ENCODE measurements around the gene MPEG1. TPM values are rescaled to one million over a fixed set of nuclear protein-coding genes. Genes with fewer than 3 reads are reported as not detected.

The MPEG1 gene, protein sequence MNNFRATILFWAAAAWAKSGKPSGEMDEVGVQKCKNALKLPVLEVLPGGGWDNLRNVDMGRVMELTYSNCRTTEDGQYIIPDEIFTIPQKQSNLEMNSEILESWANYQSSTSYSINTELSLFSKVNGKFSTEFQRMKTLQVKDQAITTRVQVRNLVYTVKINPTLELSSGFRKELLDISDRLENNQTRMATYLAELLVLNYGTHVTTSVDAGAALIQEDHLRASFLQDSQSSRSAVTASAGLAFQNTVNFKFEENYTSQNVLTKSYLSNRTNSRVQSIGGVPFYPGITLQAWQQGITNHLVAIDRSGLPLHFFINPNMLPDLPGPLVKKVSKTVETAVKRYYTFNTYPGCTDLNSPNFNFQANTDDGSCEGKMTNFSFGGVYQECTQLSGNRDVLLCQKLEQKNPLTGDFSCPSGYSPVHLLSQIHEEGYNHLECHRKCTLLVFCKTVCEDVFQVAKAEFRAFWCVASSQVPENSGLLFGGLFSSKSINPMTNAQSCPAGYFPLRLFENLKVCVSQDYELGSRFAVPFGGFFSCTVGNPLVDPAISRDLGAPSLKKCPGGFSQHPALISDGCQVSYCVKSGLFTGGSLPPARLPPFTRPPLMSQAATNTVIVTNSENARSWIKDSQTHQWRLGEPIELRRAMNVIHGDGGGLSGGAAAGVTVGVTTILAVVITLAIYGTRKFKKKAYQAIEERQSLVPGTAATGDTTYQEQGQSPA
- 0.05 TPM in 1 of 2 replicates, not detected in the other for total RNA-seq

GRCh38 chr11:59212744-59213631 is at the start of gene MPEG1:
Gene MPEG1, minus strand, starts transcription at chr11:59212927. Its CDS starts 62 bp downstream, at chr11:59212865.
- intact Hi-C loops (cut with micrococcal nuclease), result no loop called here

DNA sequence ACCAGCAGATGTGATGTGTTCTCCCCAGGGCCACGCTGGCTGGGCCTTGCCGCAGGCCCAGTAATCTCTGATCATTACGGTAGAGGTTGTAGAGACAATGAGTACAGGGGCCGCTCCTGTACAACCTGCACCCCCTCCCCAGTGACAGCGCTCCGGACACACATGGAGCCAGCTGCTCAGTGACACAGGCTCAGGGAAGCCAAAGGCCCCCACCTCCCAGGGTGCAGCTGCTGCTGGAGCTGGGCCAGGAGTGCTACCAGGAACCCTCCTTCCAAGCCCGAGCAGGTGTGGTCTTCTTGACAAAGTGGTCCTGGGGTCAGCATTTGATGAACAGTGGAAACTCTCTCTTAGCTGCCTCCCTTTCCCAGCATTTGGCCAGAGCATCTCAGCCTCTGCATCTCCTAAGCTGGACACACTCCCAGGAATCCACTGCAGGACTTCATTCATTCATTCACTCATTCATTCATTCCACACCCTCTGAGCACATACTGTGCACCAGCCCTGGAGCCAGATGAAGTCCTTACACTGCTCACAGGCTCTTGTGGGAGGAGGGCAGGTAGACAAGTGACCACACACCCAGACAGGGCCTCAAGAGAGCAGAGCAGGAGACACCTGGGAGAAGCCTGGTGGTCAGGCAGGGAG is 49.6 kb upstream of the MPEG1 start:
- intact Hi-C loops (cut with micrococcal nuclease), result no loop called here

GRCh38 chr11:59261150-59261549 is 48.4 kb upstream of the MPEG1 start:
- intact Hi-C loops (cut with micrococcal nuclease), result no loop called here

DNA sequence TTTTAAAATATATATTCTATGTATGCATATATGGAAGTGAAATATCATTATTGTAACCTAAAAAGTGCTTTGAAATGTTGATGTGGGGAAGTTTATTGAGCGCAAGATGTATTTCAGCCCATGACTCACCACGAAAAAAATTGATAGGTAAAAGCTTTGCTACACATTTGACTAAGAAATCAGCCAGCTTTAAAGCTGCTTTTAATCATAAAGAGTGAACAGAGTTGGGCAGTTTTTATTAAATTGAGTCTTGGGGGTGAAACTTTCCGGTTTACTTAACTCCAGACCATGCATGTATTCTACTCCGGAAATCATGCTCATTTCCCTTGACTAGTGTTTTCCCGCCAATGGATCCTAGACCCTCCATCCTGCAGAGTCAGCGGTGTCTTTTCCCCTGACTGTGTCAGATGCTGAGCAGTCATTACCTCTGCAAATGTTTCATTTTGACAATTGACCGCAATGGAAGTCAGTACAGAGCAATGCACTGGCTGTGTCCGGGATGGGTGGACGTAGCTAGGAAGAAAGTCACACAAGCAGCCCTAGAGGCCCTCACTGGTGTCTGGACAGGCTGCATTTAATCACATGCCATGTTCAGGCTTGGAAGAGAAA is 47.2 kb upstream of the MPEG1 start:
- intact Hi-C loops (cut with micrococcal nuclease), result no loop called here

- intact Hi-C loops (cut with micrococcal nuclease), result no loop called here
Measured at GRCh38 chr11:59259047-59259446, 46.3 kb upstream of the MPEG1 start.

- intact Hi-C loops (cut with micrococcal nuclease), result no loop called here
Measured at GRCh38 chr11:59255281-59255680, 42.6 kb upstream of the MPEG1 start.

GRCh38 chr11:59254286-59254685 is 41.6 kb upstream of the MPEG1 start:
- intact Hi-C loops (cut with micrococcal nuclease), result no loop called here

- intact Hi-C loops (cut with micrococcal nuclease), result no loop called here
Measured at GRCh38 chr11:59253001-59253400, 40.3 kb upstream of the MPEG1 start.

DNA sequence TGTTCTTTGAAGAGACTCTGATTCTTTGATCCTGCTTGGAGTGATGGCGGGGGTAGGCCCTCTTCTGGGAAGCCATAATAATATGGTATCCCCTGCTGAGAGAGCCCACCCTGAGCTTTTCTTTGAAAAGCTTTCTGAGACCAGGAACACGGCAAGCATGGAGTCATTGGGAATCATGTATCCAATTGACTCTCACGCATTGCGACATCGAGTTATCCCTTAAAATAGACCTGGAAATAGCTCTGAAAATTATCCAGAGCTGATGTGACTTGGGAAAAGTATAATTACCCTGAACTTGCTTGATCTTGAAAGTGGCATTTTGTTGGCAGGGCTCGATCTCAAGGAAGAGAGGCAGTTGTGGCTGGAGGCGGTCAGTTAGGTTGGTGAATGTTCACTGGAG is 36.8 kb upstream of the MPEG1 start:
- intact Hi-C loops (cut with micrococcal nuclease), result no loop called here

GRCh38 chr11:59247531-59248227 is 35.0 kb upstream of the MPEG1 start:
- intact Hi-C loops (cut with micrococcal nuclease), result no loop called here

DNA sequence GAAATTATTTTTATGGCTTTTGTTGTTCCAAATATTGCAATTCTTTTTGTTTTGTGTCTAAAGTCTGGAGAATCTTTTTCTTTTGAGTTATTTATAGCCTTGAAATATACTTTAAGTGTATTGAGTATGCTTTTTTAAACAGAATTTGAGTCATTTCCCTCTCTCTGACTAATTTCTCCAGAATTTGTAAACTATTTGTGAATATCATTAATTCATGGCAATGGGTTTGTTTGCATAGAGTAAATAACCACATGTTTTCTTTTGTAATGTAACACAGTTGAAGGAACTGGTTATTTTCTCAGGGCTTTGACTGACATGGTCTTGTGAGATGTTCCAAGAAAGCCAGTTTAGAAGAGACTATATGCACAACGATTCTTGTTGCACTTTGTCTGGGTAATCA is 30.9 kb upstream of the MPEG1 start:
- intact Hi-C loops (cut with micrococcal nuclease), result no loop called here

DNA sequence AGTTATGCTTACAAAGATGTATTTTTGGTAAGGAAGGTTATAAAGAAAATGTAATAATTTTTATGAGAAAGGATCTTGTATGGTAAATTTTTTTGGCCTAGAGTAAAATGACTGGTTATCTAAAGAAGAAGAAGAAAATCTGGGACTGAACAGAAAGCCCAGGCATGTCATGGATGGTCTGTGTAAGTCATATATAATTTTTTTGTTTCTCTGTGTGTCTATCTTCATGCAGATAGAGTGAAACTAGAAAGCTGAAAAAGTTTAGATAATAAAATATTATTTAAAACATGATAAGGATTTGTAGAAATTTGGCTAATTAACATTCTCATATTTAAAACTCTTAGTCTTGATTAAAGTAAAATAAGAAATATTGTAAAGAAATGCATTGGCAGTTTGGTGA is 27.6 kb upstream of the MPEG1 start:
- intact Hi-C loops (cut with micrococcal nuclease), result no loop called here

DNA sequence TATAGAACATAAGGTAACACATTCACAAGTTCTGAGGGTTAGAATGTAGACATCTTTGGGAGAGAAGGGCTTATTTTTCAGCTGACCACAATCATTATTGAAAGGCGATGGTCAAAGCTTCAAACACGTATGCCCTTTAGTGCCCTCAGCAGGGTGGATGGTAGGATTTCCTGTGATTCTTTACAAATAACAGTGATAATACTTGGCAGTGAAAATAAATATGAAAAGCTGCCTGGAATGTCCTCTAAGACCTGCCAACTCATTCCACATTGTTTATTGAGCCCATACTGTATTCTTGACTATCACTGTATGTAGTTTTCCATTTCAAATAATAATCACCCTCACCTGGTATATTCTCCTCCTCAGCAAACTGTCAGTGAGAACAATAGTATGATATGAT is 13.7 kb upstream of the MPEG1 start:
- intact Hi-C loops (cut with micrococcal nuclease), result no loop called here

GRCh38 chr11:59225017-59225416 is 12.3 kb upstream of the MPEG1 start:
- intact Hi-C loops (cut with micrococcal nuclease), result no loop called here

DNA sequence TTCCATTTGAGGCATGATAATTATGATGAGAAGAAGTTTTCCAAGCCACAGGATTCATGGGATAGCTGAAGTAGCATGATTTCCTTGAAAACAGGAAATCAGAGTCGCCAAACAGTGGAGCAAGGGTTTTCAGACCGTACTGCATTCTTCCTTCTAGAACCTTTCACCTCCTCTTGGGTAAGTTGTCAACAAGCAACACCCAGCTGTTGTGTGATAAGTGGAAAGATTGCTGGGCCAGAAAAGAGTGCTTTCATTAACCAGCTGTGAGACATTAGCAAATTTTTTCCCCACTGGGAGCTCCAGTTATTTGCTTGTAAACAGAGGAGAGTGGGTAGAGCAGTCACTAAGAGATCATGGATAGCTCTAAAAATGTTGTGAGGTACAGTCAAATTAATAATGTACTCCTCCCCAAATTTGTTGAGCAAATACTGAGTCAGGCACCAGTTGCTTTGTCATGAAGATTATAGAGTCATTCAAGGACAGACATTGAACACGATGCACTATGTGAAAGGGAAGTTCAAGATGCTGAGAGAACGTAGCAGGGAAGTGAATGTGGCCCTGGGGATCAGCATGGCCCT is 11.7 kb upstream of the MPEG1 start:
- intact Hi-C loops (cut with micrococcal nuclease), result no loop called here

DNA sequence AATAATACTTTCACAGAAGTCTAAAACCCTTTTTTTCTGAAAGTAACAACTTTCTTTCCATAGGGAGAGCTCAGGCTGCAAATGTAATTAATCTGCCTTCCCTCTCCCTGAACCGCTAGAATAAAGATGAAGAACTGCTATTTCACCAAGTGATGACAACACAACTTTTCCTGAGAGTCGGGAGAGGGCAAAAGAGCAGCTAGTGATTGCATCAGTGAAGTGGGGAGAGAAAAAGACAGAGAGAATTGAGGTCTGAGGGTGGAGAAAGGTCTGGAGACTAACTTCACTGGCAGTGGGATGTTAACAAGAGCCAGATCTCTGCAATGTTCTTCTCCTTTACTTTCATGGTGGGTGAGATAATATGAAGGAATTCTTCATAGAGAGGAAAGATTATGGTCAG is 10.9 kb upstream of the MPEG1 start:
- intact Hi-C loops (cut with micrococcal nuclease), result no loop called here

DNA sequence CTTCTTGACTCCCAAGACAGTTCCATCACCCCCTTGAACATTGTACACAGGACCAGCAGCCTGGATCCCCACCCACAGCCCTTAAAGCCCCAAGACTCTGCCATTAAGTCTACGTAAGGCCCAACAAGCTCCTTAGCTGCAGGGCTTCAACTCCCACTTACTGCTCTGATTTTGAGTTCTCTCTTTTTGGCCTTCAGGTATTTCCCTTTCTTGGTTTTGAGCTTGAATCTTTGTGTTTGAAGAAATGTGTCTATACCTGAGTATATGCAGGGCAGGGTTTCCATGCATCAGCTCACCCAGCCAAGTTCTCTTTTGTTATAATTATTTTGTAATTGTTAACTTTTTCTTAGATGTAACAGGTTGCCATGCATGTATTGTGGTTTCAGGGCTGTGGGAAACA is 10.4 kb upstream of the MPEG1 start:
- intact Hi-C loops (cut with micrococcal nuclease), result no loop called here

- intact Hi-C loops (cut with micrococcal nuclease), result no loop called here
Measured at GRCh38 chr11:59222464-59223060, 9.8 kb upstream of the MPEG1 start.

DNA sequence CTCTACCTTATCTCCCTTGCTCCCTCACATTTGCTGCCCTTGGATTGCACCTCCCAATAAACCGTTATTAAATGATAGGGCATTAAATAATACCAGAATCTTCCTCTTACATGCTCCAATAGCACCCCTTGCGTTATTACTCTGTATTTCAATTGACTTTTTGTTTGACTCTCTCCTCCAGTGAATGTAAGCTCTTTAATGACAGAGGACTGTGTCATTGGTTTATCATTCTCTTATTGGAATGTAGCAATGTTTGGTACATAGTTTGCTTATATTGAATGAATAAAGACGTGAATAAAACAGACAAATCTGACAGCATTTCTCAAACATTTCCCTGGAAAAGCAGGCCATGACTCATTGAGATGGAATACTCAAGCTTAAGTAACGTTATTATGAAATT is 8.7 kb upstream of the MPEG1 start:
- intact Hi-C loops (cut with micrococcal nuclease), result no loop called here

Data from T-helper 2 cell treated with Interferon-gamma antibody and Interleukin-4, amounts not matched to agents 100 ng/mL and 5 ng/mL, for 36 hours (primary cell).